ENCODE results near the gene HOTAIR.

Gene HOTAIR

GRCh38 chr12:53975064-53975471, 314 bp upstream of the HOTAIR start:
- peak; percentile 39 for DNase-seq (ENCODE audit: low read depth)

GRCh38 chr12:53973236-53974042, 1.3 kb downstream of the HOTAIR start:
- DNase-seq (ENCODE audit: low read depth): peak; percentile 72

GRCh38 chr12:53972722-53973235, 2.0 kb downstream of the HOTAIR start, which contains the start of gene HOXC11:
HOXC11 (plus strand) TSS chr12:53973126; CDS start chr12:53973242, 116 bp downstream.
- peak; percentile 43 for DNase-seq (ENCODE audit: low read depth)

- peak; percentile 68 for DNase-seq (ENCODE audit: low read depth)
These were observed 2.5 kb downstream of the HOTAIR start for GRCh38 chr12:53972152-53972702.

GRCh38 chr12:53971686-53972085, 3.1 kb downstream of the HOTAIR start:
- no peak for DNase-seq (ENCODE audit: low read depth)

GRCh38 chr12:53971129-53971528, 3.6 kb downstream of the HOTAIR start:
- DNase-seq (ENCODE audit: low read depth): no peak

GRCh38 chr12:53970451-53970850, 4.3 kb downstream of the HOTAIR start:
- DNase-seq (ENCODE audit: low read depth): no peak

GRCh38 chr12:53969588-53970259, 5.0 kb downstream of the HOTAIR start:
- DNase-seq (ENCODE audit: low read depth): peak; percentile 62

- peak; percentile 67 for DNase-seq (ENCODE audit: low read depth)
These were observed 6.3 kb downstream of the HOTAIR start for GRCh38 chr12:53968214-53969127.

GRCh38 chr12:53967421-53967925, 7.3 kb downstream of the HOTAIR start:
- DNase-seq (ENCODE audit: low read depth): peak; percentile 83

GRCh38 chr12:53966385-53967133, 8.2 kb downstream of the HOTAIR start:
- peak; percentile 49 for DNase-seq (ENCODE audit: low read depth)

GRCh38 chr12:53966085-53966384, 8.7 kb downstream of the HOTAIR start:
- no peak for DNase-seq (ENCODE audit: low read depth)

- DNase-seq (ENCODE audit: low read depth): peak; percentile 93
These were observed 9.3 kb downstream of the HOTAIR start for GRCh38 chr12:53965281-53966084.

GRCh38 chr12:53964315-53964713, 10.4 kb downstream of the HOTAIR start:
- peak; percentile 82 for DNase-seq (ENCODE audit: low read depth)

- DNase-seq (ENCODE audit: low read depth): peak; percentile 42
These were observed 11.1 kb downstream of the HOTAIR start for GRCh38 chr12:53963434-53964314.

GRCh38 chr12:53963005-53963404, 11.7 kb downstream of the HOTAIR start:
- DNase-seq (ENCODE audit: low read depth): no peak

GRCh38 chr12:53961025-53961761, 13.6 kb downstream of the HOTAIR start:
- no peak for DNase-seq (ENCODE audit: low read depth)

All from EH (cell line).